Esophagus squamous epithelium (tissue), 5 donors: Measurements from ENCODE around the gene CARD11. TPM values are rescaled to one million over a fixed set of nuclear protein-coding genes. Genes with fewer than 3 reads are reported as not detected.

Source experiments
- DNase-seq: peaks from one replicate; lab custom pipeline; 2025; lab: John Stamatoyannopoulos, UW
- H3K27ac ChIP-seq, 4 donors: fragments of 200-600 bp; sonication (generic); one replicate each; pipeline ENCODE4 v1.5.1; 2016 to 2019; ENCODE audit warnings: mild to moderate bottlenecking in 1 of 4
- H3K27me3 ChIP-seq, 4 donors: fragments of 200-600 bp; sonication (generic); 1 replicate in 3 of 4; 2 replicates in 1 of 4; pipeline versions ENCODE4 v1.5.1 to v1.6.0; 2017 to 2021; ENCODE audit warnings: antibody characterized with exemption in 1 of 4
- H3K36me3 ChIP-seq, 3 donors: fragments of 200-600 bp; sonication (generic); one replicate each; pipeline ENCODE4 v1.5.1; 2016 to 2019
- H3K4me1 ChIP-seq, 3 donors: fragments of 200-600 bp; sonication (generic); one replicate each; pipeline ENCODE4 v1.5.1; 2017 to 2019
- H3K4me3 ChIP-seq, 4 donors: fragments of 200-600 bp; sonication (generic); 1 replicate in 3 of 4; 2 replicates in 1 of 4; pipeline ENCODE4 v1.5.1; 2016 to 2019; ENCODE audit warnings: mild to moderate bottlenecking in 2 of 4, moderate library complexity in 1 of 4
- H3K9me3 ChIP-seq, 3 donors: fragments of 200-600 bp; sonication (generic); one replicate each; pipeline ENCODE4 v1.5.1; 2016 to 2019
- CTCF ChIP-seq, 6 experiments: fragments of 450-650 bp in 4 of 6; fragments of 200-600 bp in 2 of 6; sonication (generic) in 2 of 6; IDR thresholded peaks; one replicate each; pipeline ENCODE4 v1.5.1; 2016 to 2019; ENCODE audit warnings: antibody characterized with exemption in 6 of 6, mild to moderate bottlenecking in 4 of 6, moderate library complexity in 4 of 6
- POLR2A ChIP-seq, 4 donors: fragments of 450-650 bp; IDR thresholded peaks; one replicate each; pipeline ENCODE4 v1.6.1; 2017; ENCODE audit warnings: antibody characterized with exemption in 4 of 4, mild to moderate bottlenecking in 4 of 4, moderate library complexity in 3 of 4
- WGBS, 2 donors: methylation state at CpG; one replicate each; pipeline ENCODE4 v1.1.5; 2018; 5-methylcytosine and 5-hydroxymethylcytosine counted together
- intact Hi-C: fragments of 100-400 bp; cut with DNase I; formaldehyde crosslinking; loops from one replicate; pipeline ENCODE4 v1.15.0; 2022
- total RNA-seq, 4 donors: library from RNA; depleted of rRNA; stranded (reverse); fragments of >200 nt; gene quantifications; one replicate each; pipeline ENCODE4 v1.1.0, GENCODE V29; 2016
- donor health status: DM: yes; HTN: yes; CAD: no.

Gene CARD11
- total RNA-seq, 4 donors from 2014 or later: 0.92 to 2.6 (median 1.6) TPM

- TF ChIP-seq CTCF (IDR thresholded peaks at IDR 0.05) (no peak), POLR2A (IDR thresholded peaks at IDR 0.05) (no peak)
- 79 to 80% methylated on average over 1 to 14 of the region's 35 CpGs for WGBS, 2 donors
- H3K36me3 ChIP-seq: no peaks in the 10 kb centered on the region
- DNase-seq: no peak
- intact Hi-C loops: no loop called here
- no peaks in the 10 kb centered on the region for H3K9me3 ChIP-seq
- no peak overlapping the region for H3K27ac ChIP-seq
- peaks cover 0 to 64% (median 0%) of the 10 kb centered on the region in 4 donors for H3K27me3 ChIP-seq
- H3K4me3 ChIP-seq: no peak overlapping the region
- no peaks in the 10 kb centered on the region for H3K4me1 ChIP-seq
Measured at GRCh38 chr7:2928613-2929311, 114.9 kb downstream of the CARD11 start.

- 80% methylated on average over 1 of the region's 10 CpGs; no CpG with 5 or more reads in 1 of the 2 donors for WGBS, 2 donors
- no peak for DNase-seq
- Histone ChIP-seq H3K36me3 (no peaks in the 10 kb centered on the region), H3K27ac (no peak overlapping the region), H3K4me1 (no peaks in the 10 kb centered on the region), H3K4me3 (no peak overlapping the region), H3K27me3 (peaks cover 0 to 68% (median 0%) of the 10 kb centered on the region in 4 donors), H3K9me3 (no peaks in the 10 kb centered on the region)
- intact Hi-C loops: no loop called here
- TF ChIP-seq CTCF (IDR thresholded peaks at IDR 0.05): no peak
Measured at GRCh38 chr7:2928256-2928612, 115.4 kb downstream of the CARD11 start.

GRCh38 chr7:2927592-2927991 is 116.1 kb downstream of the CARD11 start:
- no peaks in the 10 kb centered on the region for H3K36me3 ChIP-seq
- TF ChIP-seq CTCF (IDR thresholded peaks at IDR 0.05) (no peak), POLR2A (IDR thresholded peaks at IDR 0.05) (no peak)
- H3K27ac ChIP-seq: no peak overlapping the region
- WGBS, 2 donors: 80 to 87% methylated on average over 5 to 7 of the region's 7 CpGs
- DNase-seq: no peak
- intact Hi-C loops: no loop called here
- peaks cover 0 to 70% (median 0%) of the 10 kb centered on the region in 4 donors for H3K27me3 ChIP-seq
- H3K4me3 ChIP-seq: no peak overlapping the region
- no peaks in the 10 kb centered on the region for H3K9me3 ChIP-seq
- H3K4me1 ChIP-seq: no peaks in the 10 kb centered on the region

- Histone ChIP-seq H3K4me3 (no peak overlapping the region), H3K27me3 (peaks cover 0 to 72% (median 0%) of the 10 kb centered on the region in 4 donors), H3K27ac (no peak overlapping the region), H3K36me3 (no peaks in the 10 kb centered on the region), H3K4me1 (no peaks in the 10 kb centered on the region), H3K9me3 (no peaks in the 10 kb centered on the region)
- intact Hi-C loops: no loop called here
- WGBS, 2 donors: 81 to 91% methylated on average over 4 to 8 of the region's 8 CpGs
- DNase-seq: no peak
- TF ChIP-seq CTCF (IDR thresholded peaks at IDR 0.05) (no peak), POLR2A (IDR thresholded peaks at IDR 0.05) (no peak)
Measured at GRCh38 chr7:2926896-2927405, 116.7 kb downstream of the CARD11 start.

GRCh38 chr7:2926120-2926895 is 117.4 kb downstream of the CARD11 start:
- intact Hi-C loops: no loop called here
- peaks cover 0 to 72% (median 0%) of the 10 kb centered on the region in 4 donors for H3K27me3 ChIP-seq
- 91 to 93% methylated on average over 6 to 11 of the region's 18 CpGs for WGBS, 2 donors

More at GRCh38 chr7:2926120-2926895, 117.4 kb downstream of the CARD11 start:
- Histone ChIP-seq H3K27ac (no peak overlapping the region), H3K36me3 (no peaks in the 10 kb centered on the region), H3K4me1 (peaks cover 0 to 2% (median 0%) of the 10 kb centered on the region in 3 donors), H3K9me3 (no peaks in the 10 kb centered on the region), H3K4me3 (no peak overlapping the region)
- no peak for DNase-seq
- TF ChIP-seq CTCF (IDR thresholded peaks at IDR 0.05) (no peak), POLR2A (IDR thresholded peaks at IDR 0.05) (no peak)
